GM13977 (cell line): ENCODE measurements around the gene GINS2.

Source experiments
- DNase-seq: peaks from one replicate; pipeline ENCODE4 v3.0.0; 2012; ENCODE audit warnings: low spot score
- CTCF ChIP-seq: IDR thresholded peaks from 2 replicates; pipeline ENCODE4 v1.5.1; 2012; ENCODE audit warnings: mild to moderate bottlenecking, control low read depth; ENCODE audit not compliant: insufficient read depth; ENCODE audit errors: extremely low read depth, missing control alignments
- in situ Hi-C: fragments of 300-500 bp; cut with MboI; formaldehyde crosslinking; loops from one replicate; pipeline ENCODE4 v1.12.0; 2022; ENCODE audit warnings: low sequenced_read_pairs, low pct_unique_long_range_greater_than_20kb, mixed read lengths, inconsistent platforms; ENCODE audit not compliant: unreplicated experiment

The GINS2 gene

GRCh38 chr16:85733155-85733838 is 44.5 kb upstream of the GINS2 start:
- no peak for TF ChIP-seq CTCF
- in situ Hi-C loops = no loop called here
- no peak for DNase-seq

GRCh38 chr16:85731179-85731578 is 42.4 kb upstream of the GINS2 start:
- TF ChIP-seq CTCF = no peak
- in situ Hi-C loops = no loop called here
- no peak for DNase-seq

GRCh38 chr16:85730186-85730465 is 41.4 kb upstream of the GINS2 start:
- DNase-seq = no peak
- in situ Hi-C loops = no loop called here
- no peak for TF ChIP-seq CTCF

GRCh38 chr16:85729452-85730185 is 40.9 kb upstream of the GINS2 start:
- in situ Hi-C loops = no loop called here
- TF ChIP-seq CTCF = no peak
- DNase-seq = no peak

GRCh38 chr16:85728879-85729278 is 40.1 kb upstream of the GINS2 start:
- TF ChIP-seq CTCF = peak; percentile 42
- in situ Hi-C loops = no loop called here
- no peak for DNase-seq

GRCh38 chr16:85724936-85725335 is 36.2 kb upstream of the GINS2 start:
- TF ChIP-seq CTCF = no peak
- no peak for DNase-seq
- in situ Hi-C loops = no loop called here
